ENCODE measurements around the gene TADA2A. TPM values are rescaled to one million over a fixed set of nuclear protein-coding genes. Genes with fewer than 3 reads are reported as not detected.
A peak's percentile ranks its signal among the peaks of the same experiment; 100 is the strongest.

The TADA2A gene
- polyA plus RNA-seq, 2 of the 4 experiments (the other 2 are of a cell fraction) = 9.9 to 27.1 TPM

DNA sequence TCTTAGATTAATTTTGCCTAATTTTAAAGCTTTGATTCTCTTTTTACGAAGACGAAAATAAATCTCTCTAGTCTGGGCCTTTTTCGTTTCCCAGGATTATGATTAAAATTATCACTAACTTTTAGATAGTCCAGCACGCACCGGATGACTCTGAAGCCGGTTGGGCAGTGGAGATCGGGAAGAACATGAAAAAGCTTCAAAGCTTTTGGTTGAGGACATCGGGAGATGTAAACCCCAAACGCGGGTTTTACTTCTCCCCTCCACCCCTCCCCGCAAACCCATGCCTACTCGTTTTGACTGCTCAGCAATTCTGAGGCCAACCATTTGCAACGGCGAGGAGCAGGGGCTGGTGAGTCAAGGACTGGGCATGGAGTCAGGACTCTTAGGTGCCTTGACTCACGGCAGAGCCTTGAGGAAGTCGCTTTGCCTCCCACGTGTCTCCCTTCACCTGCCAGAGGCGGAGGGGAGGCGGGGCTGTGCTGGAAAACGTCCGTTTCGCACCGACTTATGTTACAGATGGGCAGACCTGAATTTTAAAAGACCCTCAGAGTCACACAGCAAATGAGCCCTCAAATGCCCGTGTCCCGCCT is 82.0 kb downstream of the TADA2A start (continued):
- TF ChIP-seq, protein P1, sequence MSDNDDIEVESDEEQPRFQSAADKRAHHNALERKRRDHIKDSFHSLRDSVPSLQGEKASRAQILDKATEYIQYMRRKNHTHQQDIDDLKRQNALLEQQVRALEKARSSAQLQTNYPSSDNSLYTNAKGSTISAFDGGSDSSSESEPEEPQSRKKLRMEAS (IDR thresholded peaks at IDR 0.05) = peak; percentile 88
- TF ChIP-seq JUN (IDR thresholded peaks at IDR 0.05) (no peak), FOXS1 (CRISPR knock-in tag; IDR thresholded peaks at IDR 0.05) (no peak), HDAC2 (IDR thresholded peaks at IDR 0.05) (no peak), FOSB (CRISPR knock-in tag; IDR thresholded peaks at IDR 0.05) (peak; percentile 70; the same call in 1 of the 2 replicates), POLR2AphosphoS2 (conservative IDR thresholded peaks at IDR 0.05; ENCODE audit: low read length) (no peak), CHD2 (IDR thresholded peaks at IDR 0.05; ENCODE audit: low read length, partially characterized antibody) (no peak), ZSCAN20 (CRISPR knock-in tag; IDR thresholded peaks at IDR 0.05) (0 out of 2 replicates have a peak, but pooled peaks have one; percentile 18), MAZ (IDR thresholded peaks at IDR 0.05; ENCODE audit: borderline replicate concordance, low read depth, low read length) (0 out of 2 replicates have a peak, but pooled peaks have one; percentile 10), NR3C1 (IDR thresholded peaks at IDR 0.05) (no peak), NFE2L2 (conservative IDR thresholded peaks at IDR 0.05; ENCODE audit: low read length) (no peak)

DNA sequence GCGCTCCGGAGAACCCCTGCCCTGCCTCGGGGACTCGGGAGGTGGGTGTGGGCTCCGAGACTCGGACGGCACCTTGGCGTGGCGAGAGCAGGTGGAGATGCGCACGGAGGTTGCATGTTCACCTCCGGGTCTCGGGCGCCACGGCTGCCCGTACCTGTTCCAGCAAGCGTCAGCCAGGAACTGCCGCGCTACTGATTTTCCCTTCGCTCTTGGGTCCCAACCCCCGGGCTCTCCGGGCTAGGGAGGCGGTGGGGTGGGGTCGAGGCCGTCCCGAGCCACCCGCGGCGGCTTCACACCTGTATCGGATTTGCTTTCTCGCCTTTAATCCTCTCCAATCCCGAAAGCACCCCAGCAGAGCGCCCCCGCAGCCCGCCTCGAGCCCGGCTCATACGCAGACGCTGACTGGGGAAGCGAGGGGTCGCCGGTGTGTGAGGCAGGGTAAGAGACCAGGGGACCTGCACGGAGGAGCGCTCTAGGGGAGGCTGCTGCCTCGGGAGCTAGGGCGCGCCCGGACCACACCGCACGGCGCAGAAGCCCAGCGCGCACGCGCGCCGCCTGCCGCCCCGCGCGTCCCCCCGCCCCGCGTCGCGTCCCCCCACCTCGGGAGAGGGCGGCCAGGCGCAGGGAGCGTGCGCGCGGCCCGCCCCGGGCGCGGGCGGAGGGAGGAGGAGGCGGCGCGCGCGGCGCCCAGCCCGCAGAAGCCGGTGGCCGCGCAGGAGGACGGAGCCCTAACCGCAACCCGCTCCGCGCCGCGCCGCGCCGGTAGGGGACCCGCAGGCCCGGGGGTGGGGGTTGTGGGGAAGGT is 82.7 kb downstream of the TADA2A start, which contains the start of gene DUSP14:
TSS of gene DUSP14 (plus strand) at position 695 of the 805 bp plus-strand sequence. CDS start 22,382 bp downstream, outside the sequence.
- WGBS (ENCODE audit: missing lambda C conversion rate) = under 1% methylated on average over 40 of the region's 100 CpGs
- Histone ChIP-seq H3K4me1 (peaks cover 32% of the 10 kb centered on the region), H3K9me3 (no peaks in the 10 kb centered on the region), H3K4me2 (peak within 1 kb of the TSS; percentile 88), H3K27ac (peak within 1 kb of the TSS; percentile 89 to 95), H3K4me3 (peak within 1 kb of the TSS; percentile 67)
- CTCF ChIA-PET = interaction anchor here (0.7 to 2.0 kb wide), 2 partner anchors 79 to 115 kb away, joined by 3 to 11 read pairs; no protein-coding TSS in a partner anchor
- DNase-seq (ENCODE audit: low read depth in 1 of 2, low spot score in 1 of 2) = peak; percentile 83 to 90
- ATAC-seq = peak; percentile 59 to 74
- POLR2A ChIA-PET = interaction anchor here (0.6 to 1.0 kb wide), 4 partner anchors 42 to 82 kb away, joined by 3 to 4 read pairs (median 4); partner anchors contain the start of genes ACACA and TADA2A
- no peak for FAIRE-seq
- TF ChIP-seq NPAS2 (CRISPR knock-in tag; IDR thresholded peaks at IDR 0.05; ENCODE audit: borderline replicate concordance) (no peak), HOXB13 (CRISPR knock-in tag; IDR thresholded peaks at IDR 0.05; ENCODE audit: low read depth) (no peak), ESRRA (IDR thresholded peaks at IDR 0.05; ENCODE audit: borderline replicate concordance, low read length) (no peak), KDM1A (IDR thresholded peaks at IDR 0.05; ENCODE audit: low read depth) (no peak), RNF2 (IDR thresholded peaks at IDR 0.05; ENCODE audit: borderline replicate concordance, low read depth) (peak; percentile 75; the same call in 1 of the 2 replicates), ZSCAN20 (CRISPR knock-in tag; IDR thresholded peaks at IDR 0.05) (no peak), RAD21 (conservative IDR thresholded peaks at IDR 0.05 in 1 of 2, IDR thresholded peaks at IDR 0.05 in 1 of 2) (no peak), GATA3 (IDR thresholded peaks at IDR 0.05; ENCODE audit: borderline replicate concordance) (no peak; the same call in 1 of the 2 replicates), HOXA7 (CRISPR knock-in tag; IDR thresholded peaks at IDR 0.05) (no peak), TP53 (CRISPR knock-in tag; IDR thresholded peaks at IDR 0.05) (peak; percentile 30; the same call in 1 of the 2 replicates), ZFP36 (IDR thresholded peaks at IDR 0.05; ENCODE audit: borderline replicate concordance, partially characterized antibody) (no peak), MYC (IDR thresholded peaks at IDR 0.05; ENCODE audit: borderline replicate concordance, low read length) (peak; percentile 70; the same call in 1 of the 2 replicates), EHF (CRISPR knock-in tag; IDR thresholded peaks at IDR 0.05) (no peak), ZNF302 (CRISPR knock-in tag; IDR thresholded peaks at IDR 0.05) (no peak), HDAC2 (IDR thresholded peaks at IDR 0.05) (no peak), CBX8 (IDR thresholded peaks at IDR 0.05) (no peak), CEBPB (IDR thresholded peaks at IDR 0.05) (no peak), HOXB5 (CRISPR knock-in tag; IDR thresholded peaks at IDR 0.05) (no peak), JUN (IDR thresholded peaks at IDR 0.05) (peak in 1 of 2 experiments; percentile 43; a peak in 1 of 5 replicates)
- TF ChIP-seq, protein P2, sequence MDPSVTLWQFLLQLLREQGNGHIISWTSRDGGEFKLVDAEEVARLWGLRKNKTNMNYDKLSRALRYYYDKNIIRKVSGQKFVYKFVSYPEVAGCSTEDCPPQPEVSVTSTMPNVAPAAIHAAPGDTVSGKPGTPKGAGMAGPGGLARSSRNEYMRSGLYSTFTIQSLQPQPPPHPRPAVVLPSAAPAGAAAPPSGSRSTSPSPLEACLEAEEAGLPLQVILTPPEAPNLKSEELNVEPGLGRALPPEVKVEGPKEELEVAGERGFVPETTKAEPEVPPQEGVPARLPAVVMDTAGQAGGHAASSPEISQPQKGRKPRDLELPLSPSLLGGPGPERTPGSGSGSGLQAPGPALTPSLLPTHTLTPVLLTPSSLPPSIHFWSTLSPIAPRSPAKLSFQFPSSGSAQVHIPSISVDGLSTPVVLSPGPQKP (IDR thresholded peaks at IDR 0.05; ENCODE audit: low read depth, low read length) = no peak
- TF ChIP-seq, protein P1 (IDR thresholded peaks at IDR 0.05) = peak; percentile 22; the same call in 1 of the 2 replicates
- TF ChIP-seq, protein P3, sequence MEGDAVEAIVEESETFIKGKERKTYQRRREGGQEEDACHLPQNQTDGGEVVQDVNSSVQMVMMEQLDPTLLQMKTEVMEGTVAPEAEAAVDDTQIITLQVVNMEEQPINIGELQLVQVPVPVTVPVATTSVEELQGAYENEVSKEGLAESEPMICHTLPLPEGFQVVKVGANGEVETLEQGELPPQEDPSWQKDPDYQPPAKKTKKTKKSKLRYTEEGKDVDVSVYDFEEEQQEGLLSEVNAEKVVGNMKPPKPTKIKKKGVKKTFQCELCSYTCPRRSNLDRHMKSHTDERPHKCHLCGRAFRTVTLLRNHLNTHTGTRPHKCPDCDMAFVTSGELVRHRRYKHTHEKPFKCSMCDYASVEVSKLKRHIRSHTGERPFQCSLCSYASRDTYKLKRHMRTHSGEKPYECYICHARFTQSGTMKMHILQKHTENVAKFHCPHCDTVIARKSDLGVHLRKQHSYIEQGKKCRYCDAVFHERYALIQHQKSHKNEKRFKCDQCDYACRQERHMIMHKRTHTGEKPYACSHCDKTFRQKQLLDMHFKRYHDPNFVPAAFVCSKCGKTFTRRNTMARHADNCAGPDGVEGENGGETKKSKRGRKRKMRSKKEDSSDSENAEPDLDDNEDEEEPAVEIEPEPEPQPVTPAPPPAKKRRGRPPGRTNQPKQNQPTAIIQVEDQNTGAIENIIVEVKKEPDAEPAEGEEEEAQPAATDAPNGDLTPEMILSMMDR (IDR thresholded peaks at IDR 0.05) = no peak; the same call in 2 of the 3 replicates
- TF ChIP-seq, protein P4, sequence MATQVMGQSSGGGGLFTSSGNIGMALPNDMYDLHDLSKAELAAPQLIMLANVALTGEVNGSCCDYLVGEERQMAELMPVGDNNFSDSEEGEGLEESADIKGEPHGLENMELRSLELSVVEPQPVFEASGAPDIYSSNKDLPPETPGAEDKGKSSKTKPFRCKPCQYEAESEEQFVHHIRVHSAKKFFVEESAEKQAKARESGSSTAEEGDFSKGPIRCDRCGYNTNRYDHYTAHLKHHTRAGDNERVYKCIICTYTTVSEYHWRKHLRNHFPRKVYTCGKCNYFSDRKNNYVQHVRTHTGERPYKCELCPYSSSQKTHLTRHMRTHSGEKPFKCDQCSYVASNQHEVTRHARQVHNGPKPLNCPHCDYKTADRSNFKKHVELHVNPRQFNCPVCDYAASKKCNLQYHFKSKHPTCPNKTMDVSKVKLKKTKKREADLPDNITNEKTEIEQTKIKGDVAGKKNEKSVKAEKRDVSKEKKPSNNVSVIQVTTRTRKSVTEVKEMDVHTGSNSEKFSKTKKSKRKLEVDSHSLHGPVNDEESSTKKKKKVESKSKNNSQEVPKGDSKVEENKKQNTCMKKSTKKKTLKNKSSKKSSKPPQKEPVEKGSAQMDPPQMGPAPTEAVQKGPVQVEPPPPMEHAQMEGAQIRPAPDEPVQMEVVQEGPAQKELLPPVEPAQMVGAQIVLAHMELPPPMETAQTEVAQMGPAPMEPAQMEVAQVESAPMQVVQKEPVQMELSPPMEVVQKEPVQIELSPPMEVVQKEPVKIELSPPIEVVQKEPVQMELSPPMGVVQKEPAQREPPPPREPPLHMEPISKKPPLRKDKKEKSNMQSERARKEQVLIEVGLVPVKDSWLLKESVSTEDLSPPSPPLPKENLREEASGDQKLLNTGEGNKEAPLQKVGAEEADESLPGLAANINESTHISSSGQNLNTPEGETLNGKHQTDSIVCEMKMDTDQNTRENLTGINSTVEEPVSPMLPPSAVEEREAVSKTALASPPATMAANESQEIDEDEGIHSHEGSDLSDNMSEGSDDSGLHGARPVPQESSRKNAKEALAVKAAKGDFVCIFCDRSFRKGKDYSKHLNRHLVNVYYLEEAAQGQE (IDR thresholded peaks at IDR 0.05) = 0 out of 2 replicates have a peak, but pooled peaks have one; percentile 15
